HepG2 (cell line): ENCODE data around the gene MYO16.

ENCODE experiments used
- BHLHE40 ChIP-seq: IDR thresholded peaks from 2 replicates; pipeline ENCODE4 v1.6.1; 2011; ENCODE audit warnings: low read length, improper control_type of control experiment
- RFX5 ChIP-seq: IDR thresholded peaks from 2 replicates; pipeline ENCODE4 v1.6.1; 2011; ENCODE audit warnings: low read depth, low read length, improper control_type of control experiment

DNA sequence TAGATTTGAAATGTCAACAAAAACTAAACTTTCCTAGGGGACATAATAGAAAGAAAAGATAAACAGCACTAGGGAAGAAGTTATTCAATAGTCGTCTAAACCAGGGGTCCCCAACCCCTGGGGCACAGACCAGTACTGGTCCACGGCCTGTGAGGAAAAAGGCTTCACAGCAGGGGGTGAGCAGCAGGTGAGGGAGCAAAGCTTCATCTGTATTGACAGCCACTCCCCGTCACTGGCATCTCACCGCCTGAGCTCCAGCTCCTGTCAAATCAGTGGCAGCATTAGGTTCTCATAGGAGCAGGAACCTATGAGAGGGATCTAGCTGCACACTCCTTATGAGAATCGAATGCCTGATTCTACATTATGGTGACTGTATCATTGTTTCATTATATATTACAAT is 382.7 kb downstream of the MYO16 start:
- TF ChIP-seq BHLHE40 (no peak), RFX5 (no peak)
